Hepatocyte (in vitro differentiated cells): ENCODE measurements around the gene FAT2.

Experiments
- EZH2 ChIP-seq: fragments of 200-600 bp; sonication (generic); IDR thresholded peaks from 2 replicates; pipeline ENCODE4 v1.6.1; 2016; ENCODE audit warnings: antibody characterized with exemption, mild to moderate bottlenecking, borderline replicate concordance
- TF ChIP-seq, protein P1 (sequence below): fragments of 200-600 bp; sonication (generic); IDR thresholded peaks from 2 replicates; pipeline ENCODE4 v1.5.1; 2016; ENCODE audit warnings: antibody characterized with exemption, mild to moderate bottlenecking; ENCODE audit not compliant: poor library complexity

DNA sequence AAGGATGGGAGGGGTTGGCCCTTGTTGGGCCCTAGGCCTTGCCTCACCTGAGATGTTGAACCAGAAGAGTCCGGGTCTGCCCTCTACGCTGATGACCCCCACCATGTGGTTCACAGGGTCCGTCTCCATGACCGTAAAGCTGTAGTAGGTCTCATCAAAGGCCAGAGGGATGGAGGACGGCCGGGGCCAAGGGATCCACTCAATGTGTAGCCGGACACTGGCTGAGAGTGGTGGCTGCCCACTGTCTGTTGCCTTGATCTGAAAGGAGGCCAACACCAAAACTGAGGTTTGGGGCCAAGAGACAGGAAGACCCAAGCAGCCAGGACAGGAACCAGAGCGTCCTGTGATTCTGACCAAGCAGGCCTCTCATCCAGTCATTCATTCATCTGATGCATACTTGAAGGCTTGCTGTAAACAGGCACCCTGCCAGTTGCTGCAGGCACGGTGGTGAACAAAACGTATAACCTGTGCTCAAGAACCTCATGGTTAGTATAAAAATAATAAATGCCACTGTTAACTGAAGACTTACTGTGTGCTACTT is 37.9 kb downstream of the FAT2 start:
- TF ChIP-seq, protein P1, sequence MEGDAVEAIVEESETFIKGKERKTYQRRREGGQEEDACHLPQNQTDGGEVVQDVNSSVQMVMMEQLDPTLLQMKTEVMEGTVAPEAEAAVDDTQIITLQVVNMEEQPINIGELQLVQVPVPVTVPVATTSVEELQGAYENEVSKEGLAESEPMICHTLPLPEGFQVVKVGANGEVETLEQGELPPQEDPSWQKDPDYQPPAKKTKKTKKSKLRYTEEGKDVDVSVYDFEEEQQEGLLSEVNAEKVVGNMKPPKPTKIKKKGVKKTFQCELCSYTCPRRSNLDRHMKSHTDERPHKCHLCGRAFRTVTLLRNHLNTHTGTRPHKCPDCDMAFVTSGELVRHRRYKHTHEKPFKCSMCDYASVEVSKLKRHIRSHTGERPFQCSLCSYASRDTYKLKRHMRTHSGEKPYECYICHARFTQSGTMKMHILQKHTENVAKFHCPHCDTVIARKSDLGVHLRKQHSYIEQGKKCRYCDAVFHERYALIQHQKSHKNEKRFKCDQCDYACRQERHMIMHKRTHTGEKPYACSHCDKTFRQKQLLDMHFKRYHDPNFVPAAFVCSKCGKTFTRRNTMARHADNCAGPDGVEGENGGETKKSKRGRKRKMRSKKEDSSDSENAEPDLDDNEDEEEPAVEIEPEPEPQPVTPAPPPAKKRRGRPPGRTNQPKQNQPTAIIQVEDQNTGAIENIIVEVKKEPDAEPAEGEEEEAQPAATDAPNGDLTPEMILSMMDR = no peak
- TF ChIP-seq EZH2 = no peak
